GM21423 (cell line): Measurements from ENCODE around the gene ADD2.

Experiments
- ATAC-seq: cut with Tn5 transposase; IDR thresholded peaks from one replicate; pipeline ENCODE4 v1.9.1; 2021; ENCODE audit warnings: mild to moderate bottlenecking, moderate library complexity; ENCODE audit not compliant: unreplicated experiment

Gene ADD2

DNA sequence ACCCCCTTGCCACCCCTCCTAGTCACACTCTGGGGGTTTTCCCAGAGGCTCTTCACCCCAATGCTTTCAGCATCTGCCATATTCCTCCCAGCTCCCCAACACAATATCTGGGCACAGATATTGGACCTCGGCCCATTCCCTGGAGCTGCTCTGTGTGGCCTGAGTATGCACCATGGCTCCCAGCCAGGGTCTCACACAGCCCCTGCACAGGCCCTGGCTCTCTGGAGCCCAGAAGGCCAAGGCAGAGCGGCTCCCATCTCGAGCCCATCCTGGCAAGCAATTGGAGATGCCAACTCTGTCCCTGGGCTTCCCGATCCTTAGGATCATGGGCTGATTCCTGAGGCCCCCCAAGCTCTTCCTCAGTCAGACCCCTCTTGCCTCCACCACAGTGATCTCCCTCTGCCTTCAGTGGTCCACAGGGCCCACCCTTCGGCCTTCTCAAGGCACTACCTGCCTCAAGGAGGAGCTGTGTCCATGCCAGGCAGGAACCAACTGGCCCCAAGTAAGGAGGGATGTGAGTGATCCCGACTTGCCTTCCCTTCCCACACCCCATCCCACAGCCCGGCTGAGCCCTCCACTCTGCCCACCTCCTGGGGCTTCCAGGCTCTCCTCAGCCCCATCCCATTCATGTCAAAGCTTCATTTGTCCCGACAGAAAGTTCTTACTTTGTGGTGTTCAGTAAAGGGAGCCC is 62.7 kb downstream of the ADD2 start:
- ATAC-seq, result no peak

DNA sequence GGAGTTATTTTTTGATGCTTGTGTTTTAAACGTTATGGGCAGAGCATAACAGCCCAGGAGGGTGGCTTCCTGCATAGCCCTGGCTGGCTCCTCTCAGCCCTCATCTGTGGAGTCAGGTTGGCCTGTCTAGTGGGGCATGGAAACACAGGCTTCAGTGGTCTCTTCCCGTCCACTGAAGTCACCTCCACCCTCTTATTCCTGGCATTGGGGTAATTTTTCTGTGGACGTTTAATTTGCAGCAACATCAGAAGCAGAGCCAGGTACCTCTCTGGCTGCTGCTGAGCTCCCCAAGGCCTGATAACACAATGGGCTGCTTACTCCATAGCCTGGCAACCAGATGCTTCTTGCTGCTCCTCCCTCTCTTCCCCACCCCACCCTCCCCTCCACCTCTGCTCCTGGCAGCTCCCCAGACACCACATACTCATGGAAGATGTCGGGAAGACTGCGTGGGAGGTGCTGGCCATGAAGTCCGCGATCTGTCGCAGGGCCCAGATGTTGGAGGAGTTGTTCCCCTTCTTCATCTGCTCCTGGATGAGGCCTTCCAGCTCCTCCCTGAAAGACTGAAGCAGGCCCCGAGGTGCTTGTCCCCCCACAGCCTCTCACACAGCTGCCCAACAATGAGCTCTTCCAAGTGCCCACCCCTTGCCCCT is 64.0 kb downstream of the ADD2 start:
- ATAC-seq, result no peak

DNA sequence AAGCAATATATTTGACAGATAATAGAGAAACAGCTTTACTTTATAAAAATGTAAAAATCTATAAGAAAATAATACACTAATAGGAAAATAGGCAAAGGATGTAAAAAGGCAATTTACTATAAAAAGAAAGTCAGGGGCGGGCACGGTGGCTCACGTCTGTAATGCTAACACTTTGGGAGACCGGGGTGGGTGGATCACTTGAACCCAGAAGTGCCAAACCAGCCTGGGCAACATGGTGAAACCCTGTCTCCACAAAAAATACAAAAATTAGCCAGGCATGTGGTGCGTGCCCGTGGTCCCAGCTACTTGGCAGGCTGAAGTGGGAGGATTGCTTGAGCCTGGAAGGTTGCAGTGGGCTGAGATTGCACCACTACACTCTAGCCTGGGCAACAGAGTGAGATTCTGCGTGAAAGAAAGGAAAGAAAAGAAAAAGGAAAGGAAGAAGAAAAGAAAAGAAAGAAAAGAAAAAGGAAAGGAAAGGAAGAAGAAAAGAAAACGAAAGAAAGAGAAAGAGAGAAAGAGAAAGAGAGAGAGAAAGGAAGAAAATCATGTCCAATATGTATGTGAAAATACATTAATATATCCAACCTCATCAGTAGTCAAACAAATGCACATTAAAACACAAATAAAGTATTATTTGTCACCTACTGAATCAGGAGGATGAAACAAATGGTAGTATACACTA is 65.1 kb downstream of the ADD2 start:
- no peak for ATAC-seq

DNA sequence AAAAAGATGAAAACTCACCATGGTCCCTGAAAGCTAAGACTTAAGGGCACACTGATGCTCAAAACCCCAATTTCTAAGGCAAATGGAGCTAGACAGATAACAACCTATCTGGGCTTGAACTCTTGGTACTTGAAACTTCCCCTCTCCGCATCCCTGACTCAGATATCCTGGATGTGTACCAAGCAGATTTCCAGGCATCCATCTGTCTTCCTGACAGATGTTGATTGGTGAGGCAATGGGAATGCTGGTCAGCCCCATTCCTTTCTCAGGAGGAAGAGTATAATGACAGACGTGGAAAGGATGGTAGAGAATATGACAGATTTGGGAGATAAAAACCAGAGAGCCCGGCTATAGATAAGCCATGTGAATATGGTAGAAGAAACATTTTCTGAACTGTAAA is 69.2 kb downstream of the ADD2 start:
- no peak for ATAC-seq

DNA sequence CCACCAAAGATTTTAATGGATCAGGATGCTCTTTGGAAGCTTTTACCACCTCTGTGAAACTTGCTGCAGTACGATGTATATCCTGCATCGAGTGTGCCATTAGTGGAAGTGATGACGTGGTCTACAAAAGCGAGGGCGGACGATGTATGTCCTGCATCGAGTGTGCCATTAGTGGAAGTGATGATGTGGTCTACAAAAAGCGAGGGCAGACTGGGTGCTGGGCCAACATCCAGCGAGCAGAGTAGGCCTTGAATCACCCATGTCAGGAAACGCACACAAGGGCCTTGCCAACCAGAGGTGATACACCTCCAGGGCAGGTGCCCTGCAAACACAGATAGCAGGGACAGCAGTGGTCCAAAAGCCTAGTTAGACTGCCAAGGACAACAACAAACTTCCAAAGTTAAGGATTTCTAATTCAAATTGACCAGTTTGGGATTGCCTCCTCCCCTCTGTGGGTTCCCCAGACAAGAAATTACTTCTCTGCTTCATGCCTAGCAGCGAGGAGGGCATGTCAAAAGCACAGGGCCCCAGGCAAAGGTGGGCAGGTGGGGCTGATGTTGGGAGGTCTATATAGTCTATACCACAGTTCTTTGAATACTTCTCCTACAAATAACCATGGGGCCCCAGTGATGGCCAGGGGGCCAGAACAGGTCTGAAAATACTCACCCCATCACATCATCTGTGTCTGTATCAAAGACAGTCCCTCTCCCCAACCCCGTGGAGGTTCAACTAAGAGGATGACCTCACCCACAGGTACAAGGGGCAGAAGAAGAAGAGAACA is 70.2 kb downstream of the ADD2 start:
- no peak for ATAC-seq

DNA sequence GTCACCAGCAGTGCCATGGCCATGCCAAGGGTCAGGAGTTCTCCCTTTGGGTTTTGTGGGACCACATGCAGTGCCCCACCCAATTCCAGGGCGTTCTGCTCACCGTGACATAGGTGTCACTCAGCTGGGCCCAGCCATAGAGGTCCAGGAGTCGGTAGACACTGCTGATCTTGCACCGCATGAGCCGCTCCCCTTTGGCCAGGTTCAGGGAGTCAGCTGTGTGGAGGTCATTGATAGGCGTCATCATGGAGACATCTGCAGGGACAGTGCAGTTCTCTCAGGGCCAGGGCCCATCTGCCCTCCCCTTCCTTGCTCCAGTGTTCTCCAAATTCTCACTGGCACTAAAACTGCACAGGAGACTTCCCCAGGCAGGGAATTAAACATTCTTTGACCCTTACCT is 71.9 kb downstream of the ADD2 start:
- ATAC-seq, result no peak

DNA sequence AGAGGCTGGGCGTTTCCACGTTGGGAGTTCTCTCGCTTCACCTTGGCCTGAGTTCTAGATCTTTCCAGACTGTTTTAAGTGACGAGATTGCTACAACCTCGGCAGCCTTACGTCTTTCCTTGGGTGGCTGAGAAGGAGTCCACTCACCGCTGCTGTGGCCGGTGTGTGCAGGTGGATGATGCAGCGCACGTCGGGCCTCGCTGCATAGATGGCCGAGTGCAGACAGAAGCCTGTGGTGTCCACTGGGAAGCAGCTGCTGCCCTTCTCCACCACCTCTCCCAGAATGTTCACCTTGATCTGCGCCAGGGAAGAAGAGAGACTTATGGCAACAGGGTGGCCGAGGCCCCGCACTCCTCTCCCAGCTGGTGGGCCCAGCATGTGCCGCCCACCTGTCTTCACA is 75.7 kb downstream of the ADD2 start:
- ATAC-seq, result no peak

DNA sequence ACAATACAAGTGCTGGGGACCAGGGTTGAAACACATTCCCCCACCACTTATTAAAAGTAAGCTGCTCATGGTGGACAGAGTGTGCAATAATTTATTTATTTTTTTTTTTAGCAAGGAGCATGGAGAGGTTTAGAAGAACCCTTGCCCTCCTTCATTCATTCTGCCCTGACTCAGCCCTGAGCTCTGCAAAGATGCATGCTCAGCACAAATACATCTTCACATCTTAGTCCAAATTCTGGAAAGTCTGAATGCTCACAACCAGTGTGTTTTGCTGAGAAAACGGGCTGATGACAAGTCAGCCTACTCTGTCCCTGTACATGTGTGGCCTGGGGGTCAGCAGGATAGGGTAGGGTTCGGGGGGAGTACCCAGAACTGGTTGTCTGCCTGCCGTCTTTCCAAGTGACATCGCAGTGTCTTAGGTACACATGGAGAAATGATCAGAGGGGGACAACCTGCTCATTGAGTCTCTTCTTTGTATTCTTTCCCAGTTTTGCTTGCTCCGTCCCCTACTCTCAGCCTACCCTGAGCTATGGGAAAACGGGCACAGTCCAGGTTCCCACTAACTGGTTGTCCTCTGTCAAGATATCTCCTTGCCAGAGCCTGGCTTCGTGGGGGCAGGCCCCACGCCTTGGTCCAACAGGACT is 76.4 kb downstream of the ADD2 start:
- no peak for ATAC-seq

DNA sequence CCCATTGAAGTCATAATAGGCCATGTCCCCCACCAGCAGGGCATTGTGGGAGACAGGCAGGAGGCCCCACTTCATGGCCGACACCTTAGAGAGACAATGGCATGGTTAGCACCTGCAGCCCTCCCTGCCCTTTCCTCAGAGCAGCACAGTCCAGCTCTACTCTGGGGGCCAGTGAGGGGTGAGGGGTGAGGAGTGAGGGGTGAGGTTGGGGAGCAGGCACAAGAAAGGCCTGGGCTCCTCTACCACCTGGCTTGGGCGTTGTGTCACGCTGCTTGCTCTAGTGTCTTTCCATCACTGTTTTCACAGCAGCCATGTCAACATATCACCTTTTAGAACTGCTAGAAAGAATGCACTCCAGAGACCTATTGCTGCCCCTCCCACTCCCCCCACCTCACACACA is 77.2 kb downstream of the ADD2 start:
- ATAC-seq, result no peak

DNA sequence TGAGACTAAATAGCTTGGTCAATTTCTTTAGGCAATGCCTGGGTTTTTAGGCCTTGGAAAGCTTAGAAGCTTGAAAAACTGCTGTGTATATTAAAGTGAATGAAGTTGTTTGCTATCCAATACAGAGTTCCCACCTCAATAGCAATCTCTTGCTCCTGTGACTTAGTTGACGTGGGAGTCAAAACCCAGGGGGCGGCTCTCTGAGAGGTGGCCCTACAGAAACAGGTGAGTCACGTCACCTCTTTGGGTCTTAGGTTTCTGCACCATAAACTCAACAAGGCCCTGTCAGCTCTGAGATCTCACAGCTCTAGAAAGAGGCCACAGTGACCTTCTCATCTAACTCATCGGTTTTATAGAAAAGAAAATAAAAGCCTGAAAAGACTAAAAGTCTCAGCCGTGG is 79.6 kb downstream of the ADD2 start:
- ATAC-seq, result no peak

DNA sequence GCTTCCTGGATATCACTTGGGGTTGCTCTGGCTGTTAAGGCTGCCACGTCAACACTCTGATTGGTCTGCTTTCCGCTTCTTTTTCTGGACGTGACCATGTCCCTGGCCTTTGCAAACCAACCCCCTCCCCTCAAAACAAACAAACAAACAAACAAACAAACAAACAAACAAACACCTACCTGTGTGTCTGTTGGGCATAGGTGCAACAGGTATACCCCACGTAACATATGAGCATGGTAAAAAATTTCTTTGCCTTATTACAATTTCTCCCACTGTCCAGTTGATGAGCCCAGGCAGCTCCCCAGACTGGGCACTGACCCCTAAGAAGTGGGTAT is 80.6 kb downstream of the ADD2 start:
- no peak for ATAC-seq

DNA sequence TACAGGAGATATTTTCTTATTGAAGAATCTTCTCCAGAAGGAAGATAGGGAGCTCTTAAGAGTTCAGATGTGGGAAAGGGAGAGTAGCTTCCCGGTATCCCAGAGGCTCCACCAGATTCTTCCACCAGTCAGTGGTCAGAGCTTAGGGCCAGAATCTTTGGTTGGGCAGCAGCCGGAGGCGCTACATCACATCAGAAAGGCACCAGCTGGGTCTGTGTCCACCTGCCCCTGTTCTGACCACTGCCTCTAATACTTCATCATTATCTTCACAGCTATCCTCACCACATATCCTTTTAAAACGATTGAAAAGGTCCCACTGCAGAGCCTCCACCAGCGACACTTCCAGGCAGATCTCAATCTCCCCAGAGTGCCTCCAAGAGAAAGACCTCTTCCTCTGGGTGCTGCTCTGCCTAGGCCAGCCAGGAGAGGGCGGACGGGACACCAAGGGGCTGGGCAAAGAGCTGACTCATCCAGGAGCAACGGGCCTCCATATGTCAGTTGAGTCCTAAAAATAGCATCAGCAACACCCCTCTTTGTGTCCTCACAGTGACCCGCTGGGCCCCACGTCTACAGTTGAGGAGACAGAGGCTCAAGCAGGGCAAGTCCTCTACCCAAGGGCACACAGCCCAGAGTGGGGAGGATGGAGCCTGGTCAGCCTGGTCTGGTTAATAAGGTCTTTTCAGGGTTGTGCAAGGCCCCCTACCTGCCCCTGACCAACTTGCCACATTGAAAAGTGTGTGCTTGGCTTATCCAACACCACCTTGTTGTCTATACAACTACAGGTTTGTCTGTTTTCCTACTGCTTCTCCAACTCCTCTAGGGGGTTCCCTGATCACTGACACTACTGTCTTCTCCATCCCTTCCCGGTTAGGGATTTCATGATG is 81.2 kb downstream of the ADD2 start:
- ATAC-seq, result no peak

DNA sequence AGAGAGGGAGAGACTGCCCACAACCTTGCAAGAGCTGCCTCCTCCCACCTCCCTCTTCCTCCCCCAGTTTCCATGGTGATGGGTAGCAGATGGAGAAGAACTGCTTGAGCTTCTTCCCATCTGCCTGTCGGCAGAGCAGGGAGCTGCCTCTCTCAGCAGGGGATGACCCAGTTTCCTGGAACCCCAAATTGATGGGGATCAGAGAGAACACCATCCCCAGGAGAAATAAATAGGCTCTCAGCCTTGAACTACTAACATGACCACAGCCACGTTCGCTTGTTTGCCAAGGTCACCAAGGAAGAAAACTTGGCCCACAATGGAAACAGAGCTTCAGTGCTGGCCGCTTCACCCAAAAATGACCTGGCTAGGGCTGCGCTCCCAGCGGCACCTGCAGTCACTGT is 82.2 kb downstream of the ADD2 start:
- no peak for ATAC-seq

DNA sequence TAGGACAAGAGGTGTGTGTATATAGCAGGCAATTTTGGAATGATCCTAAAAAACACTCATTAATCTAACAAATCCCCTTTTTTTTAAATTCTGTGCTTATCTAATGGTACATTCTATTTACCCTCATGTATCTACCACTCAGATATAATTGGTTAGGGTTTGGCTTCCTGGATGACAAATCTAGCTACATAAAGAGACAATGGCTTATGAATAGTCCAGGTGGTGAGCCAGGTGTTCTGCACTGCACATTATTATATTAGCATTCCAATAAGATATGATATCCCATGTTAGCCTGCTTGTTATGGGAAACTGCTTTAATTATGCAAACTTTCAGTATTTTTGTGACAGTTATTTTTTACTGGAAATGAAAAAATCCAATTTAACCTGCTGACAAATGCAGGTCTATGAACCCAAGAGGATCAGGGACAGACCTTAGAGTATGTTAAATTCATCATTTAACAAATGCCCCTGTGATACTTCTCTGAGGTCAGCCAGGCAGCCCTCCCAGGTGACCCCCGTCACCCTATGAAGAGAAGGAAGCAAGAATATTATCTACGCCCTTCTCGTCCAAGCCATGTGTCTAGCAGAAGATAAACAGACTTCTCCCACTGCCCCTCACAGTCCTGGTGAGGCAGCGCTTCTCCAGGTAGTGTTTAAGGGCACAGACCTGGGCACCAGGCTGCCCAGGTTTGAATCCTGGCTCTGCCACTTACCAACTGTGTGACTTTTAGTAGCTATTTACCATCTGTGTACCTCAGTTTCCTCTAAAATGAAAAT is 83.0 kb downstream of the ADD2 start:
- no peak for ATAC-seq

DNA sequence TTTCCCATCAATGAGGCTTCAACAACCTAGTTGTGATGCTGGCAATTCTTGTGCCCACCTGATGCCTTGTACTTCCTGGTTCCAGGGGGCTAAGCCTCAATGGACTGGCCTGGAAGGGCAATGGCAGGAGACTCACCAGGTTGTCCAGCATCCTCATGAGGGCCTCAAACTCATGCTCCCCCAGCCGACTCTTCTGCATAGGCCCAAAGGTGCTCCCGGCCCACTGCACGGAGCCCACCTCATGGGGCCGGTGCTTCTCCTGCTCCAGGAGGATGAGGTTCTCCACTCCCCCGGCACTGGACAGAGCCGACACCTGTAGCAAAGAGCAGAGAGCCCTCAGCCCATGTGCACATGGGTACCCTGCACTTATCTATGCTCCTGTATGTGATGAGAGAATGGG is 84.5 kb downstream of the ADD2 start:
- ATAC-seq, result no peak

DNA sequence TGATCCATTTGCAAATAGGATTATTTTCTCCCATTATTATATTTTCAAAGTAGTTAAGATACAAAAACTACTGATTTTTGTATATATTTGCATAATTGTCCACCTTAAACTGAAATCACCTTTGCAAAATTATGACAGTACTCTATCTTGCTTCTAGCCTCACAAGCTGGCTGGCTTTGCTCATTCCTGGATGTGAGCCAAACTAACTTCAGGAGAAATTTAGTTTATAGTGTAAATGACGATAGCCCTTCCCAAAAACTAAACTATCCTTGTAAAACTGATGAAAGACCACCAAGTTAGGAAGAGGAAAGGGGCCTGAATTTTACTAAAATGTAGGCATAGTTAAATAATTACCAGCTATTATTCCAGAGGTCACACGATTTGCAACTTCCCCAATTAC is 87.3 kb downstream of the ADD2 start:
- ATAC-seq, result no peak

DNA sequence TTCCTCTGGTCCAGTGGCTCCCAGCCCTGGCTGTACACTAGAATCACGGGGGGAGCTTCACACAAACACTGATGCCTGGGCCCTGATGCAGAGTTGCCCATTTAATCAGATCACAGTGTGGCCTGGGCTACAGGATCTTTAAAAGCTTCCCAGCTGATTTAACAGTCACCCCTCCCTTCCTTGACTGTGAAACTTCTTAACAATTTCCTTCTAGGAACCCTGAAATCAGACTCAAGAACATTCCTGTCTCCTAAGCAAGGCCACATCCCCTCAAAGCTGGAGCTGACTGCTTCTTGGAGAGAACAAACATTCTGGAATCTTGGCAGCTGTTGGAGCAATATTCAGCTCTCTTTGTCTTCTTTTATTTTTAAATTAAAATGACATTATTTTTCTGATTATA is 88.7 kb downstream of the ADD2 start:
- no peak for ATAC-seq

DNA sequence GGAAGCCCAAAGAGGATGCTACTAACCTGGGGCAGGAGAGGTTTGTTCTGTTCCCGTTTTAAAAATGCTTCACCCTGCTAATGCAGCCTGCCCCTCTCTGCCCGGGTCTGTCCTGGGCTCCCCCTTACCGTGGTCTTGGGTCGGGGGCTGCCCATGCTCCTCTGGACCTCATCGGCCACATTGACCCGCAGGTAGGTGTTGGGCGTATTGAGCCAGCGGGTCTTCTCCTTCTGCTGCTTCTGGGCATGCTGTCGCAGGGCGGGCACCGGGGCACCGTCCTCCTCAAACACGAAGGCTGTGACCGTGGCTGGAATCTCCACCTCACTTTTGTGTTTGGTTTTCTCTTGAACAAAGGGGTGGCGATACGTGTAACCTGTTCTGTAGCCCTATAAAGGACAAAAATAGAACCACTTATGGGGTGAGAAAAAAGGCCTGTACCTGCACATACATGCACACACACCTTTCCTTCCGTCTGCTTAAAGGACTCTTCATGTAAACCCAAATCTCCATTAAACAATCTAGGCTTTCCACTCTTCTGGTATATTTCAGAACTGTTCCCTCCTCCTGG is 89.3 kb downstream of the ADD2 start:
- no peak for ATAC-seq
